NT2/D1 (cell line): ENCODE results near the gene EBF4.

Experiments used
- SUZ12 ChIP-seq: IDR thresholded peaks from 2 replicates; pipeline ENCODE4 v1.6.1; 2011; ENCODE audit not compliant: insufficient read length, insufficient read depth; ENCODE audit errors: extremely low read depth
- YY1 ChIP-seq: IDR thresholded peaks from 2 replicates; pipeline ENCODE4 v1.6.1; 2011; ENCODE audit not compliant: insufficient read length, insufficient read depth
- ZNF274 ChIP-seq: IDR thresholded peaks from 2 replicates; pipeline ENCODE4 v1.6.1; 2011; ENCODE audit warnings: mild to moderate bottlenecking, low read depth, low read length

- TF ChIP-seq SUZ12 (no peak), YY1 (no peak), ZNF274 (no peak)
Observed at GRCh38 chr20:2651772-2652723, 40.5 kb upstream of the EBF4 start, which contains the start of gene NOP56.
